SK-N-MC (cell line): Measurements from ENCODE around the gene TFCP2.

Experiments
- DNase-seq: peaks from one replicate; pipeline ENCODE4 v3.0.0-alpha.2; 2011; ENCODE audit warnings: low read depth, low spot score
- H3K27ac ChIP-seq: fragments of 200-600 bp; sonication (generic); 2 replicates; pipeline ENCODE4 v1.5.1; 2016; ENCODE audit warnings: mixed run types
- H3K36me3 ChIP-seq: fragments of 200-600 bp; sonication (generic); 2 replicates; pipeline ENCODE4 v1.6.1; 2017; ENCODE audit warnings: antibody characterized with exemption, low read length, mixed read lengths; ENCODE audit not compliant: insufficient read depth
- H3K4me3 ChIP-seq: fragments of 200-600 bp; sonication (generic); 2 replicates; pipeline ENCODE4 v1.5.1; 2016
- H3K9ac ChIP-seq: fragments of 200-600 bp; sonication (generic); 2 replicates; pipeline ENCODE4 v1.8.0; 2017; ENCODE audit warnings: mixed run types, mixed read lengths; ENCODE audit not compliant: insufficient read length
- H3K9me3 ChIP-seq: fragments of 200-600 bp; sonication (generic); 2 replicates; pipeline ENCODE4 v1.6.1; 2017; ENCODE audit warnings: low read depth, mild to moderate bottlenecking, antibody characterized with exemption, low read length, moderate library complexity, mixed read lengths
- EZH2 ChIP-seq: fragments of 200-600 bp; sonication (generic); IDR thresholded peaks from one replicate; pipeline ENCODE4 v1.6.1; 2017; ENCODE audit warnings: antibody characterized with exemption
- FOXP2 ChIP-seq: optimal IDR thresholded peaks from 2 replicates; pipeline ENCODE3; 2011; ENCODE audit warnings: mild to moderate bottlenecking, moderate library complexity; ENCODE audit not compliant: insufficient read depth; ENCODE audit errors: extremely low read length, control extremely low read depth
- POLR2AphosphoS5 ChIP-seq: IDR thresholded peaks from 2 replicates; pipeline ENCODE4 v1.6.1; 2012; ENCODE audit warnings: mild to moderate bottlenecking, low read depth, low read length, borderline replicate concordance

TFCP2 gene

DNA sequence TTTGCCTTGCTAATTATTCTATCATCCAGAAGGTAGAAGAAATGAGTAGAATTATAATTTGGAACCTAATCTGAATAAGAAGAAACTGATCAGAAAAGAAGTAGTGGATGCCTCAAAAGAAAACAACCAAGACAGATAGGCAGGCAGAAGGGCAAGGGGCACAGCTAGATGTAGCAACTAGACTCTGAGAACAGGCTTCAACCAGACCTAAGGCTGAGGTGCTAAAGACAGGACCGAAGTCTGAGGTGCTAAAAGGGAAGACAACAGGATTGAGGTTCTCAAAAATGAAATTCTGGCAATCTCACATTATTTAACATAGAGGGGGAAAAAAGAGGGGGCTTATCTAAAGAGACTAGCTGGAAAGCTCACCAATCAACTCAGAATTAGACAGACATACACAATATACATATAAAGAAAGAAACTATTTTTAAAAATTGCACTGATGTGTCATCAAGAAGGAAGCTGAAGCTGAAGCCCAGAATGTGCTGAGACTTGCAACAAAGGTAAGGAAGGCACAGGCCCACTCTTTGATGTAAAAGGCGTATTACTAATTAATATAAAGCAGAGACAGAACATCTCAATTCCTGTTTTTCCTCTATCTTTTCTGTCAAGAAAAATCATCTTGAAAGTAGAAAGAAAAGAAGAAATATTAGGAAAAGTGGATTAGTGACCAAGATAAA, 45.7 kb downstream of the TFCP2 start:
- Histone ChIP-seq H3K36me3 (no peaks in the 10 kb centered on the region), H3K27ac (no peak overlapping the region), H3K9ac (no peak overlapping the region), H3K4me3 (no peak overlapping the region), H3K9me3 (no peaks in the 10 kb centered on the region)
- TF ChIP-seq POLR2AphosphoS5 (no peak), EZH2 (no peak), FOXP2 (no peak)
- no peak for DNase-seq

DNA sequence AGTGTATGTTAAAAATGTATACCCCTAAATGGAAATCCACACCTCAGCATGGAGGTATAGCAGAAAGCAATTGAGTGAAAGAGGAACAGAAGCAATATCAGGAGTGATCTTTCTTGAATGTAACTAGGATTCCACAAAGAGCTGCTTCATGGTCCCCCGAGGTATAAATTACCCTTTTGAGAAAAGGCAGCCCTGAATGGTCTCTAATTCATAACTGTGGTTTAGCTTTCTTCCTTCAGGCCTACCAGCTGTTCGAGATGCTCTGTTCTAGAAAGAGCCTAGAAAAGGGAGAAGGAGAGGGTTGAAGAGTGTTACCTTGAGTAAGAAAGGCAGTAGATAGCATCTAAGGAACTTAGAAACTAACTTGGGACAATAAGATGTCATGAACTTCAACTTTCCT, 46.6 kb downstream of the TFCP2 start:
- no peaks in the 10 kb centered on the region for H3K9me3 ChIP-seq
- no peak overlapping the region for H3K4me3 ChIP-seq
- H3K27ac ChIP-seq: no peak overlapping the region
- DNase-seq: no peak
- H3K9ac ChIP-seq: no peak overlapping the region
- no peak for TF ChIP-seq EZH2
- TF ChIP-seq POLR2AphosphoS5: no peak
- TF ChIP-seq FOXP2: no peak
- no peaks in the 10 kb centered on the region for H3K36me3 ChIP-seq

DNA sequence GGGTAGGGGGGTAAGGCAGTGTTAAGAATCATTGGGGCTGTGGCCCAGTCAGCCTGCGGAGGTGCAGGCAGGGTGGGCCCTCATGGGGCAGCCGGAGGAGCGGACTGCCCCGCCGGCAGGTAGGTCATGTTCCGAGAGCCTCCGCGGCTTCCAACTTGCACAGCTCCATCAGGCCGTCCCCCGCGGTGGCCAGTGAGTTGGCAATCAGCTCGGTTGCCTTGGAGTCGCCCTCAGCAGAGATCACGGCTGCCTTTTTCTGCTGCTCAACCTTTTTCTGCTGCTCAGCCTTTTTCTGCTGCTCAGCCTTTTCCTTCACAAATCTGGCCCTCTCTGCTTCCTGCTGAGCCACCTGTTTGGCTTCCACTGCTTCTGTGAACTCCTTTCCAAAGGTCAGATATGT, 48.4 kb downstream of the TFCP2 start:
- no peaks in the 10 kb centered on the region for H3K36me3 ChIP-seq
- no peaks in the 10 kb centered on the region for H3K9me3 ChIP-seq
- no peak for DNase-seq
- no peak overlapping the region for H3K4me3 ChIP-seq
- no peak for TF ChIP-seq POLR2AphosphoS5
- H3K9ac ChIP-seq: no peak overlapping the region
- H3K27ac ChIP-seq: no peak overlapping the region

DNA sequence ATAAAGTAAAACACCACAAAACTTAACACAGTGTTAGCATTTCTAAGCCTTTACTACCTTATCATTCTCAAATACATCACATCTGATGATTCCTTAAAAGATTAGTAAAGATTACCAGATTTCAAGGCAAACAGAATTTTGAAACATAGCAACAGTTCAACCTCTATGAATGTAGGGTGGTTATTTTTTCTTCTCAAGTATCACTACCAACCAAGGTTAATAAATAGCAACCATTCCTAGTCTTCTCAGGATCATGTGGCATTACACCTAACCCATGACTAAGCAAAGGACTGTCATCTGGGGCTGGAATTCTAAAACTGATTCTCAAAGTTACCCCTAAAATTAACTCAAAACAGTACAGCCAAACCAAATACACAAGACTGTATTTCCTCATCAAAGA, 50.1 kb downstream of the TFCP2 start:
- Histone ChIP-seq H3K36me3 (no peaks in the 10 kb centered on the region), H3K27ac (no peak overlapping the region), H3K9me3 (no peaks in the 10 kb centered on the region), H3K4me3 (no peak overlapping the region), H3K9ac (no peak overlapping the region)
- DNase-seq: no peak
- no peak for TF ChIP-seq POLR2AphosphoS5
- TF ChIP-seq EZH2: no peak
- no peak for TF ChIP-seq FOXP2

DNA sequence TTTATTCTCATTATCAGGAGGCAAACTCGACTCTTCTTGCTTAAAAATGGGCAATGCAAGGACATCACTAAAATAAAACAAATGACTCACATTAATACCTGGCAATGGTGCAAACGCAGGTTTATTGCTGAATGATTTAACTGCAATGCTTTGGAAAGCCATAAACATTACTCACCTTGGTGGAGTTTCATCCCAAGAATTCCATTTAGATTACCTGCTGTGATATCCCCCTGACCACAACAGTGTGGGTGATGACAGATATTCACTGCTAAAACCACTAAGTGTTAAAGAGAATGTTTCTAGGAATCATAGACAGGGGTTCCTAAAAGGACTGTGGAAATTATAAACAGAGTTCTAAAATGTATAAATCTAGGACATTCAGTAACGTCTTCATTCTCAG, 54.2 kb downstream of the TFCP2 start:
- DNase-seq: no peak
- Histone ChIP-seq H3K27ac (no peak overlapping the region), H3K4me3 (no peak overlapping the region), H3K9me3 (no peaks in the 10 kb centered on the region), H3K36me3 (no peaks in the 10 kb centered on the region), H3K9ac (no peak overlapping the region)
- TF ChIP-seq EZH2 (no peak), POLR2AphosphoS5 (no peak), FOXP2 (no peak)

DNA sequence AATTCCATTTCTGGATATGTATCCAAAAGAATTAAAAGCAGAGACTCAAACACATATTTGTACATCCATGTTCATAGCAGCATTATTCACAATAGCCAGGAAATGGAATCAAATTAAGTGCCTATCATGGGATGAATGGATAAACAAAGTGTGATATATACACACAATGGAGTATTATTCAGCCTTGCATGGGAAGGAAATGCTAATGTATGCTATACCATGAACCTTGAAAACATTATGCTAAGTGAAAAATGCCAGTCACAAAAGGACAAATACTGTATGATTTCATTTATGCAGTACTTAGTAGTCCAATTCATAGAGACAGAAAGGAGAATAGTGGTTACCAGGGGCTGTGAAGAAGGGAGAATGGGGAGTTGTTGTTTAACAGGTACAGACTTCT, 57.4 kb downstream of the TFCP2 start:
- Histone ChIP-seq H3K9ac (no peak overlapping the region), H3K4me3 (no peak overlapping the region), H3K9me3 (no peaks in the 10 kb centered on the region), H3K36me3 (no peaks in the 10 kb centered on the region), H3K27ac (no peak overlapping the region)
- no peak for DNase-seq
- TF ChIP-seq FOXP2 (no peak), EZH2 (no peak), POLR2AphosphoS5 (no peak)

DNA sequence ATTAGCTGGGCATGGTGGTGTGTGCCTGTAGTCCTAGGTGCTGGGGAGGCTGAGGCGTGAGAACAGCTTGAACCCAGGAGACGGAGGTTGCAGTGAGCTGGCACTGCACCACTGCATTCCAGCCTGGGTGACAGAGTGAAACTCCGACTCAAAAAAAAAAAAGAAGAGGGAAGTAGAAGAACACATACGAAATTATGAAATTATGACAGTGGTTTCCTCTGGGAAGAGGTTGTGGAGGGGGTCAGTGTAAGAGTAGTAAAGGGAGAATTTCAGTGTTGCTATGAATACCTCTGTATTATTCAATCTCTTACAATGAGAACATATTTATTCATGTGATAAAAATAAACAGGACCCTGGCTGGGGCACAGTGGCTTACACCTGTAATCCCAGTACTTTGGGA, 64.8 kb downstream of the TFCP2 start:
- Histone ChIP-seq H3K27ac (no peak overlapping the region), H3K4me3 (no peak overlapping the region), H3K36me3 (peaks cover 4% of the 10 kb centered on the region; the same call in 1 of the 2 replicates), H3K9ac (no peak overlapping the region), H3K9me3 (no peaks in the 10 kb centered on the region)
- TF ChIP-seq POLR2AphosphoS5: no peak
- TF ChIP-seq FOXP2: no peak
- DNase-seq: no peak

DNA sequence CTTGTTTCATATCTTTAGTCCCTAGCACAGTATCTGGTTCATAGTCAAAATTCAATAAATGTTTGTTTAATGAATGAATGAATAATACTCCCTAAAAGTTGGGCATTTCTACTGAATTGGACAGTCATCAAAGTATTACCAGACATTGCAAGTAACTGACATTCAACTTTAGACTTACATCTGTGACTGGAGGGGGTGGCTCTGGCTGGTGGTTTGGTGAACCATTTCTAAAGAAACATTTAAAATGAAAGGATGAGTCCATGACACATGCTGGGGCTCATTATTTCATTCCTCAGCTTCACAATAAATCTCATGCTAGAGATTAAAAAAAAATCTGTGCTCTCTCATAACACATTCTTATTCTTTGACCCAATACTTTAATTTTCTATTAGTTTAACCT, 69.0 kb downstream of the TFCP2 start:
- Histone ChIP-seq H3K9ac (no peak overlapping the region), H3K36me3 (peaks cover 4% of the 10 kb centered on the region; the same call in 1 of the 2 replicates), H3K27ac (no peak overlapping the region), H3K9me3 (no peaks in the 10 kb centered on the region), H3K4me3 (no peak overlapping the region)
- TF ChIP-seq EZH2: no peak
- TF ChIP-seq FOXP2: no peak
- no peak for TF ChIP-seq POLR2AphosphoS5
- DNase-seq: no peak

DNA sequence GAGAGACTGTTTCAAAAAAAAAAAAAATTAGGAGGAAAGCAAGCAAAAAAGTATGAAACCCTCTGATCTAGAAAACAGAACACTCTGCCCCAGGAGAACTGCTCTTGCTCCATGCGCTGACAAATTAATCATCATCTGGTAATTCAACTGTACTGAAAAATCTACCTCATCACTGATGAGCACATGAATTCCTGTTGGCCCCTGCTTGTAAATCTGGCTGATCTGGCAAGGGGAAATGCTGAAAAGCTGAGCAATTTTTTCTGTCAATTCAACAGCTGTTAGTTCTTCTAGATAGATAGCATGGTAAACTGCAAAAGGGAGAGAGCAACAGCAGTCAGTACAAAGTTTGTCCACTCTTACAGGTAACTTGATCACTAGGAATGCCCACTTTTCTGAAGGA, 74.3 kb downstream of the TFCP2 start:
- H3K9me3 ChIP-seq: no peaks in the 10 kb centered on the region
- DNase-seq: no peak
- no peaks in the 10 kb centered on the region for H3K36me3 ChIP-seq
- H3K4me3 ChIP-seq: no peak overlapping the region
- no peak overlapping the region for H3K9ac ChIP-seq
- no peak overlapping the region for H3K27ac ChIP-seq
- TF ChIP-seq EZH2: no peak
- TF ChIP-seq FOXP2: no peak
- TF ChIP-seq POLR2AphosphoS5: no peak
